GM19328 (cell line): ENCODE data around the gene CLK4.

Experiments
- ATAC-seq: cut with Tn5 transposase; IDR thresholded peaks from one replicate; pipeline ENCODE4 v1.9.1; 2021; ENCODE audit warnings: mild to moderate bottlenecking, moderate library complexity; ENCODE audit not compliant: unreplicated experiment

The CLK4 gene

GRCh38 chr5:178640331-178641045 lies 13.6 kb upstream of the CLK4 start:
- ATAC-seq, result no peak

- no peak for ATAC-seq
Measured at GRCh38 chr5:178637356-178638074, 10.7 kb upstream of the CLK4 start.

- no peak for ATAC-seq
Measured at GRCh38 chr5:178632285-178632684, 5.4 kb upstream of the CLK4 start.

GRCh38 chr5:178630951-178631350 lies 4.1 kb upstream of the CLK4 start:
- ATAC-seq, result no peak

GRCh38 chr5:178630475-178630930 lies 3.7 kb upstream of the CLK4 start:
- no peak for ATAC-seq

GRCh38 chr5:178627259-178627598 lies 379 bp upstream of the CLK4 start:
- ATAC-seq, result no peak

- no peak for ATAC-seq
Measured at GRCh38 chr5:178625679-178626483, 969 bp downstream of the CLK4 start.

- no peak for ATAC-seq
Measured at GRCh38 chr5:178624631-178625546, 2.0 kb downstream of the CLK4 start.

- ATAC-seq, result no peak
Measured at GRCh38 chr5:178622679-178623247, 4.1 kb downstream of the CLK4 start.

GRCh38 chr5:178619390-178619789 lies 7.5 kb downstream of the CLK4 start:
- ATAC-seq, result no peak

- no peak for ATAC-seq
Measured at GRCh38 chr5:178612299-178612698, 14.6 kb downstream of the CLK4 start.

- no peak for ATAC-seq
Measured at GRCh38 chr5:178606269-178606668, 20.6 kb downstream of the CLK4 start.

GRCh38 chr5:178605788-178606187 lies 21.1 kb downstream of the CLK4 start:
- no peak for ATAC-seq

- no peak for ATAC-seq
Measured at GRCh38 chr5:178602752-178603151, 24.1 kb downstream of the CLK4 start.

- ATAC-seq, result no peak
Measured at GRCh38 chr5:178595750-178596149, 31.1 kb downstream of the CLK4 start.

GRCh38 chr5:178595150-178595549 lies 31.7 kb downstream of the CLK4 start:
- no peak for ATAC-seq

- no peak for ATAC-seq
Measured at GRCh38 chr5:178590924-178591423, 35.9 kb downstream of the CLK4 start.

- ATAC-seq, result no peak
Measured at GRCh38 chr5:178590141-178590923, 36.5 kb downstream of the CLK4 start, which contains the start of gene COL23A1. TSS of gene COL23A1 (minus strand) at chr5:178590393.
